ENCODE results near the gene ZNF423.

Gene ZNF423

GRCh38 chr16:49537924-49538459, 317.9 kb downstream of the ZNF423 start:
- DNase-seq, result no peak
- Histone ChIP-seq H3K9me3 (ENCODE audit: control insufficient read depth, low read length) (no peaks in the 10 kb centered on the region), H2BK120ac (ENCODE audit: low read depth, low read length) (no peak overlapping the region), H3K4me3 (ENCODE audit: insufficient read depth in 1 of 2, low read depth in 1 of 2, low read length in 2 of 2) (no peak overlapping the region), H4K8ac (ENCODE audit: low read length) (no peak overlapping the region), H3K4me1 (ENCODE audit: control insufficient read depth, insufficient read depth, low read depth, low read length) (peaks cover 7% of the 10 kb centered on the region), H3K27ac (ENCODE audit: low read length, poor library complexity, severe bottlenecking) (no peak overlapping the region), H3K4ac (ENCODE audit: low read depth in 1 of 2, low read length in 2 of 2) (no peak overlapping the region), H3K14ac (ENCODE audit: low read length in 2 of 2) (no peak overlapping the region), H3K18ac (ENCODE audit: low read depth in 1 of 2, low read length in 2 of 2) (no peak overlapping the region), H3K79me1 (replicated peaks; ENCODE audit: low read length, poor library complexity, severe bottlenecking) (peaks cover 1% of the 10 kb centered on the region), H2BK5ac (ENCODE audit: low read depth, low read length, poor library complexity, severe bottlenecking) (no peak overlapping the region), H2AFZ (ENCODE audit: low read depth, low read length) (no peak overlapping the region), H3K36me3 (ENCODE audit: control insufficient read depth in 1 of 2, insufficient read depth in 2 of 2, low read depth in 1 of 2, low read length in 2 of 2) (no peaks in the 10 kb centered on the region), H2BK12ac (ENCODE audit: low read length in 2 of 2) (no peak overlapping the region), H3K4me2 (ENCODE audit: low read length, poor library complexity, severe bottlenecking) (no peak overlapping the region), H3K23ac (ENCODE audit: low read length in 2 of 2) (no peak overlapping the region), H2AK5ac (ENCODE audit: low read length, severe bottlenecking) (no peak overlapping the region), H3K9ac (ENCODE audit: low read length) (no peak overlapping the region), H2BK15ac (ENCODE audit: low read depth, poor library complexity, severe bottlenecking) (no peak overlapping the region), H4K91ac (ENCODE audit: low read length) (no peak overlapping the region), H3K27me3 (ENCODE audit: control insufficient read depth in 1 of 2, insufficient read depth in 1 of 2, low read length in 2 of 2) (peaks cover 0 to 22% of the 10 kb centered on the region in 2 experiments)
- WGBS, result 79% methylated on average over 7 of the region's 7 CpGs

DNA sequence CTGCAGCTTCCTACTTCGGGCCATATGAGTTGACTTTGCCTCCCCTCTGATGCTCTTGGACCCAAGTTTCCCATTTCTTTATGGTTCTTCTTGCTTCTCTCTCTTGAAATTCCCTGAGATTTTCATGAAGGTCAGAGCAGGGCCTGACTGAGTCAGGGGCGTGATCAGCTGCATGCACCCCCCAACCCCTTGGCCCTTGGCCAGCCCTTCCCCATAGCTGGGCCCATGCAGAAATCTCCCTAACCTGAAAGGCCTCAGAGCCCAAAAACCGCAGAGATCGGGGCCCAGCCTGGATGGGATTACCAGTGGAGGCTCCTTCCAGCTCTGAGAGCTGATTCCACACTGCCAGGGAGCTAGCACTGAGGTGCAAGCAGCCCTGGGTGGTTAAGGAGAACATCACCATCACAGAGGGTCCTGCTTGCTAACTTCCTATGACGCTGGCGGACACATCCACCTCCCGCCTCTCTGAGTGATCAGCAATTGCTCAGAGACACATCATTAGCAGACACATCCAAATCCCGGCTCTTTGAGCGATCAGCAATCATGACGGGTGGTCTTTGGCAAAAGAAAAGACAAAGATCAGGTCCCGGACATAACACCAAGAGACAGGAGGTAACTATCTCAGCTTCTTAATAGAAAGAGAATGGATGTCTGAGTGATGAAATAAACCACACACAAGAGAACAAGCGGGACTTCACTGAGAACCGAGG, 320.9 kb downstream of the ZNF423 start:
- Histone ChIP-seq H3K27ac (ENCODE audit: low read length, poor library complexity, severe bottlenecking) (no peak overlapping the region), H2AK5ac (ENCODE audit: low read length, severe bottlenecking) (no peak overlapping the region), H2AFZ (ENCODE audit: low read depth, low read length) (no peak overlapping the region), H3K4me1 (ENCODE audit: control insufficient read depth, insufficient read depth, low read depth, low read length) (peaks cover 4% of the 10 kb centered on the region), H3K18ac (ENCODE audit: low read depth in 1 of 2, low read length in 2 of 2) (no peak overlapping the region), H2BK12ac (ENCODE audit: low read length in 2 of 2) (no peak overlapping the region), H2BK5ac (ENCODE audit: low read depth, low read length, poor library complexity, severe bottlenecking) (no peak overlapping the region), H3K9me3 (ENCODE audit: control insufficient read depth, low read length) (no peaks in the 10 kb centered on the region), H3K4me2 (ENCODE audit: low read length, poor library complexity, severe bottlenecking) (no peak overlapping the region), H2BK120ac (ENCODE audit: low read depth, low read length) (no peak overlapping the region), H3K14ac (ENCODE audit: low read length in 2 of 2) (no peak overlapping the region), H3K4ac (ENCODE audit: low read depth in 1 of 2, low read length in 2 of 2) (no peak overlapping the region), H3K9ac (ENCODE audit: low read length) (no peak overlapping the region), H3K79me1 (replicated peaks; ENCODE audit: low read length, poor library complexity, severe bottlenecking) (no peaks in the 10 kb centered on the region), H2BK15ac (ENCODE audit: low read depth, poor library complexity, severe bottlenecking) (no peak overlapping the region), H3K27me3 (ENCODE audit: control insufficient read depth in 1 of 2, insufficient read depth in 1 of 2, low read length in 2 of 2) (peaks cover 5 to 15% of the 10 kb centered on the region in 2 experiments), H3K23ac (ENCODE audit: low read length in 2 of 2) (no peak overlapping the region), H3K36me3 (ENCODE audit: control insufficient read depth in 1 of 2, insufficient read depth in 2 of 2, low read depth in 1 of 2, low read length in 2 of 2) (no peaks in the 10 kb centered on the region), H4K91ac (ENCODE audit: low read length) (no peak overlapping the region), H3K4me3 (ENCODE audit: insufficient read depth in 1 of 2, low read depth in 1 of 2, low read length in 2 of 2) (no peak overlapping the region), H4K8ac (ENCODE audit: low read length) (no peak overlapping the region)
- WGBS, result 91% methylated on average over 13 of the region's 13 CpGs
- DNase-seq, result no peak

DNA sequence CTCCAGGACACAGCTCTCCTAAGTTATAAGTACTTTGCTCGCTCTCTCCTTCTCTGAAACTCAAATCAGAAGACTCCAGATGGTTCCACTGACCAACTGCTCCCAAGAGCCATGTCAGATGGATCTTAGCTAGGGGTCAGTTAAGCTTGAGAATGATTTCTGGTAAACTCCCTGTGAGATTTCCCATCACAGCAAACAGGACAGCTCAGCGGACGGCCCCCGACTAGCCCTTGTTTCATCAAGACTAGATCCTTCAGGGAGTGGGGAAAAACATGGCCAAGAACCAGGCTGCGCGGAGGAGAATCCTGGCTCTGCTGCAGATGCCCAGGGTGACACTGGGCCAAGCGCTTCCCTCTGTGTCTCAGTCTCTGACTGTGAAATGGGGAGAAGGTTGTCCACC, 322.5 kb downstream of the ZNF423 start:
- no peak overlapping the region for H3K18ac ChIP-seq (ENCODE audit: low read depth in 1 of 2, low read length in 2 of 2)
- no peaks in the 10 kb centered on the region for H3K79me1 ChIP-seq (replicated peaks; ENCODE audit: low read length, poor library complexity, severe bottlenecking)
- H4K8ac ChIP-seq (ENCODE audit: low read length), result no peak overlapping the region
- H2BK120ac ChIP-seq (ENCODE audit: low read depth, low read length), result no peak overlapping the region
- no peak overlapping the region for H2BK15ac ChIP-seq (ENCODE audit: low read depth, poor library complexity, severe bottlenecking)
- H2BK5ac ChIP-seq (ENCODE audit: low read depth, low read length, poor library complexity, severe bottlenecking), result no peak overlapping the region
- no peak overlapping the region for H3K4me3 ChIP-seq (ENCODE audit: insufficient read depth in 1 of 2, low read depth in 1 of 2, low read length in 2 of 2)
- H3K27me3 ChIP-seq (ENCODE audit: control insufficient read depth in 1 of 2, insufficient read depth in 1 of 2, low read length in 2 of 2), result peaks cover 11% of the 10 kb centered on the region in 2 experiments
- H3K27ac ChIP-seq (ENCODE audit: low read length, poor library complexity, severe bottlenecking), result no peak overlapping the region
- no peak overlapping the region for H3K23ac ChIP-seq (ENCODE audit: low read length in 2 of 2)
- no peak overlapping the region for H3K4ac ChIP-seq (ENCODE audit: low read depth in 1 of 2, low read length in 2 of 2)
- no peak overlapping the region for H3K14ac ChIP-seq (ENCODE audit: low read length in 2 of 2)
- no peak for DNase-seq
- H3K4me1 ChIP-seq (ENCODE audit: control insufficient read depth, insufficient read depth, low read depth, low read length), result peaks cover 2% of the 10 kb centered on the region
- no peak overlapping the region for H3K9ac ChIP-seq (ENCODE audit: low read length)
- 94% methylated on average over 7 of the region's 7 CpGs for WGBS
- no peak overlapping the region for H2BK12ac ChIP-seq (ENCODE audit: low read length in 2 of 2)
- no peak overlapping the region for H2AK5ac ChIP-seq (ENCODE audit: low read length, severe bottlenecking)
- H3K9me3 ChIP-seq (ENCODE audit: control insufficient read depth, low read length), result no peaks in the 10 kb centered on the region
- no peak overlapping the region for H2AFZ ChIP-seq (ENCODE audit: low read depth, low read length)
- no peak overlapping the region for H4K91ac ChIP-seq (ENCODE audit: low read length)
- H3K4me2 ChIP-seq (ENCODE audit: low read length, poor library complexity, severe bottlenecking), result no peak overlapping the region
- no peaks in the 10 kb centered on the region for H3K36me3 ChIP-seq (ENCODE audit: control insufficient read depth in 1 of 2, insufficient read depth in 2 of 2, low read depth in 1 of 2, low read length in 2 of 2)

DNA sequence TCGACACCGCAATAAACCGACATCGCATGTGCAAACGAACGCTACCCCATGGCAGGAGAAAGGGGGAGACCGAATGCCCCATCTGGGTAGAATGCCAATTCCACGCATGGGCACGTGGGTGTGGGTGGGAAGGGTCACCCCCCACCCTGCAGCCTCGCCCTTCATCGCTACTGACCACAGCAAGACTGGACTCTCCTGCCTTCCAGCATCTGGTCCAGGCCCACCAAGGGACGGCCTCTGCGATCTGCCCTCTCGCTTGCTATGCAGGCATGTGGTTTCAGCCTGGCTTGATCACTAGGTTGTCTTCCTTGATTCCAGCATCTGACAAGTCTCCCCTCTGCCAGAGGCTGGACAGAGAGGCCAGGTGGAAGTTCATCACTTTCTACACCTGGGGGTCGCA, 323.0 kb downstream of the ZNF423 start:
- DNase-seq, result no peak
- Histone ChIP-seq H3K18ac (ENCODE audit: low read depth in 1 of 2, low read length in 2 of 2) (no peak overlapping the region), H3K9ac (ENCODE audit: low read length) (no peak overlapping the region), H3K4me1 (ENCODE audit: control insufficient read depth, insufficient read depth, low read depth, low read length) (peaks cover 2% of the 10 kb centered on the region), H3K23ac (ENCODE audit: low read length in 2 of 2) (no peak overlapping the region), H3K14ac (ENCODE audit: low read length in 2 of 2) (no peak overlapping the region), H4K8ac (ENCODE audit: low read length) (no peak overlapping the region), H2BK120ac (ENCODE audit: low read depth, low read length) (no peak overlapping the region), H3K9me3 (ENCODE audit: control insufficient read depth, low read length) (no peaks in the 10 kb centered on the region), H3K4ac (ENCODE audit: low read depth in 1 of 2, low read length in 2 of 2) (no peak overlapping the region), H3K27me3 (ENCODE audit: control insufficient read depth in 1 of 2, insufficient read depth in 1 of 2, low read length in 2 of 2) (peaks cover 9 to 11% of the 10 kb centered on the region in 2 experiments), H3K27ac (ENCODE audit: low read length, poor library complexity, severe bottlenecking) (no peak overlapping the region), H2BK12ac (ENCODE audit: low read length in 2 of 2) (no peak overlapping the region), H2AFZ (ENCODE audit: low read depth, low read length) (no peak overlapping the region), H3K79me1 (replicated peaks; ENCODE audit: low read length, poor library complexity, severe bottlenecking) (no peaks in the 10 kb centered on the region), H2BK15ac (ENCODE audit: low read depth, poor library complexity, severe bottlenecking) (no peak overlapping the region), H2BK5ac (ENCODE audit: low read depth, low read length, poor library complexity, severe bottlenecking) (no peak overlapping the region), H3K4me3 (ENCODE audit: insufficient read depth in 1 of 2, low read depth in 1 of 2, low read length in 2 of 2) (no peak overlapping the region), H4K91ac (ENCODE audit: low read length) (peak overlapping the region; percentile 6), H3K36me3 (ENCODE audit: control insufficient read depth in 1 of 2, insufficient read depth in 2 of 2, low read depth in 1 of 2, low read length in 2 of 2) (no peaks in the 10 kb centered on the region), H3K4me2 (ENCODE audit: low read length, poor library complexity, severe bottlenecking) (no peak overlapping the region), H2AK5ac (ENCODE audit: low read length, severe bottlenecking) (no peak overlapping the region)
- WGBS, result 95% methylated on average over 15 of the region's 15 CpGs

Data from mesenchymal stem cell (in vitro differentiated cells and primary cell).